Measurements from ENCODE around the gene ZNF598. TPM values are rescaled to one million over a fixed set of nuclear protein-coding genes. Genes with fewer than 3 reads are reported as not detected.

Gene ZNF598
- total and polyA plus RNA-seq, 2 of the 13 experiments (the other 11 are each of a cell fraction or from before 2014, with no cell fraction given) = 13.5 to 14.2 TPM

DNA sequence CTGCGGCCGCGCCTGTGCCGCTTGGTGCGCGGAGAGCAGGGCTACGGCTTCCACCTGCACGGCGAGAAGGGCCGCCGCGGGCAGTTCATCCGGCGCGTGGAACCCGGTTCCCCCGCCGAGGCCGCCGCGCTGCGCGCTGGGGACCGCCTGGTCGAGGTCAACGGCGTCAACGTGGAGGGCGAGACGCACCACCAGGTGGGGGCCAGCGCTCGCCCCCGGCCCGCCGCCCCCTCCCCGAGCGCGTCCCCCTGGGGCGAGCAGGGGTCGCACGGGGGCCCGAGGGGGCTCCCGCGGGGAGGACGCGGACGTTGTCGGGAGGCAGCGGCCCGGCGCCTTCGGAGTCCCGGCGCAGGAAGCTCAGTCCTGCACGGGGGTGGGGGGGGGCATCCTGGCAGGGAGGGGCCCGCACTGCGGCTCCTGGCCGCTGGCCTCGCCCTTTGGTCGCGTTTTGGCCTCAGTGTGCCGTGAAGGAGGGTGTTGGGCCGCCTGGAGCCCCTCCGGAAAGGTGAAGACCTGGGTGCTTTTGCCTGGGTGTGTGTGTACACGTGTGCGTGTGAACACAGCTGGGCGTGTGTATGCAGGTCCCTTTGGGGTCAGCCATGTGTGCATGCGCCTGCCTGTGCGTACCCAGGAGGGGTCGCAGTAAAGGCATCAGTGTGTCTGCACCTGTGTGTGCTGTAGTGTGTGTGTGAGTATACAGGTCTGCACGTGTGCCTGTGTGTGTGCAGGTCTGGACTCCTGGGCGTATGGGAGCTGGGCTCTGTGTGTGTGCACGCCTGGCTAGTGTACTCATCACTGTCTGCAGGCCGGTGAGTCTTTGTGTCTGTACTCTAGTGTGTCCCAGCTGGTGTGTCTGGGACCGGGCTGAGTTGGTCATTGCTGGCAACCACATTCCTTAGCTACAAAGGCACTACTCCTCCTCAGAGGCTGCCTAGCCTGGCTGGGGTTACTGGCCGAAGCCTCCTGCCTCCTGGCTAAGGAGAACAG, 17.7 kb upstream of the ZNF598 start (continued):
- TF ChIP-seq RAD21 (CRISPR knock-in tag; IDR thresholded peaks at IDR 0.05) (0 out of 2 replicates have a peak, but pooled peaks have one; percentile 18), MLLT10 (CRISPR knock-in tag; IDR thresholded peaks at IDR 0.05) (no peak), ZNF382 (CRISPR knock-in tag; IDR thresholded peaks at IDR 0.05; ENCODE audit: borderline replicate concordance) (no peak), SKI (IDR thresholded peaks at IDR 0.05; ENCODE audit: partially characterized antibody) (peak; percentile 44), TGIF2 (CRISPR knock-in tag; IDR thresholded peaks at IDR 0.05) (no peak), ZKSCAN8 (CRISPR knock-in tag; IDR thresholded peaks at IDR 0.05; ENCODE audit: borderline replicate concordance) (0 out of 2 replicates have a peak, but pooled peaks have one; percentile 47), PAX8 (CRISPR knock-in tag; IDR thresholded peaks at IDR 0.05; ENCODE audit: borderline replicate concordance) (no peak), MXI1 (IDR thresholded peaks at IDR 0.05; ENCODE audit: borderline replicate concordance, low read depth, low read length) (peak; percentile 79; the same call in 2 of the 3 replicates), ZNF329 (CRISPR knock-in tag; IDR thresholded peaks at IDR 0.05; ENCODE audit: low read depth) (no peak), SP1 (IDR thresholded peaks at IDR 0.05) (no peak), SP1 (CRISPR knock-in tag; IDR thresholded peaks at IDR 0.05) (no peak), STAG1 (CRISPR knock-in tag; IDR thresholded peaks at IDR 0.05) (peak; percentile 28; the same call in 1 of the 2 replicates), ZNF605 (CRISPR knock-in tag; IDR thresholded peaks at IDR 0.05) (peak; percentile 62; the same call in 1 of the 2 replicates)
- TF ChIP-seq, protein P1, sequence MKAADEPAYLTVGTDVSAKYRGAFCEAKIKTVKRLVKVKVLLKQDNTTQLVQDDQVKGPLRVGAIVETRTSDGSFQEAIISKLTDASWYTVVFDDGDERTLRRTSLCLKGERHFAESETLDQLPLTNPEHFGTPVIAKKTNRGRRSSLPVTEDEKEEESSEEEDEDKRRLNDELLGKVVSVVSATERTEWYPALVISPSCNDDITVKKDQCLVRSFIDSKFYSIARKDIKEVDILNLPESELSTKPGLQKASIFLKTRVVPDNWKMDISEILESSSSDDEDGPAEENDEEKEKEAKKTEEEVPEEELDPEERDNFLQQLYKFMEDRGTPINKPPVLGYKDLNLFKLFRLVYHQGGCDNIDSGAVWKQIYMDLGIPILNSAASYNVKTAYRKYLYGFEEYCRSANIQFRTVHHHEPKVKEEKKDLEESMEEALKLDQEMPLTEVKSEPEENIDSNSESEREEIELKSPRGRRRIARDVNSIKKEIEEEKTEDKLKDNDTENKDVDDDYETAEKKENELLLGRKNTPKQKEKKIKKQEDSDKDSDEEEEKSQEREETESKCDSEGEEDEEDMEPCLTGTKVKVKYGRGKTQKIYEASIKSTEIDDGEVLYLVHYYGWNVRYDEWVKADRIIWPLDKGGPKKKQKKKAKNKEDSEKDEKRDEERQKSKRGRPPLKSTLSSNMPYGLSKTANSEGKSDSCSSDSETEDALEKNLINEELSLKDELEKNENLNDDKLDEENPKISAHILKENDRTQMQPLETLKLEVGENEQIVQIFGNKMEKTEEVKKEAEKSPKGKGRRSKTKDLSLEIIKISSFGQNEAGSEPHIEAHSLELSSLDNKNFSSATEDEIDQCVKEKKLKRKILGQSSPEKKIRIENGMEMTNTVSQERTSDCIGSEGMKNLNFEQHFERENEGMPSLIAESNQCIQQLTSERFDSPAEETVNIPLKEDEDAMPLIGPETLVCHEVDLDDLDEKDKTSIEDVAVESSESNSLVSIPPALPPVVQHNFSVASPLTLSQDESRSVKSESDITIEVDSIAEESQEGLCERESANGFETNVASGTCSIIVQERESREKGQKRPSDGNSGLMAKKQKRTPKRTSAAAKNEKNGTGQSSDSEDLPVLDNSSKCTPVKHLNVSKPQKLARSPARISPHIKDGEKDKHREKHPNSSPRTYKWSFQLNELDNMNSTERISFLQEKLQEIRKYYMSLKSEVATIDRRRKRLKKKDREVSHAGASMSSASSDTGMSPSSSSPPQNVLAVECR (CRISPR knock-in tag; IDR thresholded peaks at IDR 0.05; ENCODE audit: borderline replicate concordance) = peak; percentile 69
- TF ChIP-seq, protein P2, sequence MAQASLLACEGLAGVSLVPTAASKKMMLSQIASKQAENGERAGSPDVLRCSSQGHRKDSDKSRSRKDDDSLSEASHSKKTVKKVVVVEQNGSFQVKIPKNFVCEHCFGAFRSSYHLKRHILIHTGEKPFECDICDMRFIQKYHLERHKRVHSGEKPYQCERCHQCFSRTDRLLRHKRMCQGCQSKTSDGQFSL (CRISPR knock-in tag; IDR thresholded peaks at IDR 0.05) = peak; percentile 86
- TF ChIP-seq, protein P3, sequence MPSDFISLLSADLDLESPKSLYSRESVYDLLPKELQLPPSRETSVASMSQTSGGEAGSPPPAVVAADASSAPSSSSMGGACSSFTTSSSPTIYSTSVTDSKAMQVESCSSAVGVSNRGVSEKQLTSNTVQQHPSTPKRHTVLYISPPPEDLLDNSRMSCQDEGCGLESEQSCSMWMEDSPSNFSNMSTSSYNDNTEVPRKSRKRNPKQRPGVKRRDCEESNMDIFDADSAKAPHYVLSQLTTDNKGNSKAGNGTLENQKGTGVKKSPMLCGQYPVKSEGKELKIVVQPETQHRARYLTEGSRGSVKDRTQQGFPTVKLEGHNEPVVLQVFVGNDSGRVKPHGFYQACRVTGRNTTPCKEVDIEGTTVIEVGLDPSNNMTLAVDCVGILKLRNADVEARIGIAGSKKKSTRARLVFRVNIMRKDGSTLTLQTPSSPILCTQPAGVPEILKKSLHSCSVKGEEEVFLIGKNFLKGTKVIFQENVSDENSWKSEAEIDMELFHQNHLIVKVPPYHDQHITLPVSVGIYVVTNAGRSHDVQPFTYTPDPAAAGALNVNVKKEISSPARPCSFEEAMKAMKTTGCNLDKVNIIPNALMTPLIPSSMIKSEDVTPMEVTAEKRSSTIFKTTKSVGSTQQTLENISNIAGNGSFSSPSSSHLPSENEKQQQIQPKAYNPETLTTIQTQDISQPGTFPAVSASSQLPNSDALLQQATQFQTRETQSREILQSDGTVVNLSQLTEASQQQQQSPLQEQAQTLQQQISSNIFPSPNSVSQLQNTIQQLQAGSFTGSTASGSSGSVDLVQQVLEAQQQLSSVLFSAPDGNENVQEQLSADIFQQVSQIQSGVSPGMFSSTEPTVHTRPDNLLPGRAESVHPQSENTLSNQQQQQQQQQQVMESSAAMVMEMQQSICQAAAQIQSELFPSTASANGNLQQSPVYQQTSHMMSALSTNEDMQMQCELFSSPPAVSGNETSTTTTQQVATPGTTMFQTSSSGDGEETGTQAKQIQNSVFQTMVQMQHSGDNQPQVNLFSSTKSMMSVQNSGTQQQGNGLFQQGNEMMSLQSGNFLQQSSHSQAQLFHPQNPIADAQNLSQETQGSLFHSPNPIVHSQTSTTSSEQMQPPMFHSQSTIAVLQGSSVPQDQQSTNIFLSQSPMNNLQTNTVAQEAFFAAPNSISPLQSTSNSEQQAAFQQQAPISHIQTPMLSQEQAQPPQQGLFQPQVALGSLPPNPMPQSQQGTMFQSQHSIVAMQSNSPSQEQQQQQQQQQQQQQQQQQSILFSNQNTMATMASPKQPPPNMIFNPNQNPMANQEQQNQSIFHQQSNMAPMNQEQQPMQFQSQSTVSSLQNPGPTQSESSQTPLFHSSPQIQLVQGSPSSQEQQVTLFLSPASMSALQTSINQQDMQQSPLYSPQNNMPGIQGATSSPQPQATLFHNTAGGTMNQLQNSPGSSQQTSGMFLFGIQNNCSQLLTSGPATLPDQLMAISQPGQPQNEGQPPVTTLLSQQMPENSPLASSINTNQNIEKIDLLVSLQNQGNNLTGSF (CRISPR knock-in tag; IDR thresholded peaks at IDR 0.05) = no peak
- TF ChIP-seq, protein P4, sequence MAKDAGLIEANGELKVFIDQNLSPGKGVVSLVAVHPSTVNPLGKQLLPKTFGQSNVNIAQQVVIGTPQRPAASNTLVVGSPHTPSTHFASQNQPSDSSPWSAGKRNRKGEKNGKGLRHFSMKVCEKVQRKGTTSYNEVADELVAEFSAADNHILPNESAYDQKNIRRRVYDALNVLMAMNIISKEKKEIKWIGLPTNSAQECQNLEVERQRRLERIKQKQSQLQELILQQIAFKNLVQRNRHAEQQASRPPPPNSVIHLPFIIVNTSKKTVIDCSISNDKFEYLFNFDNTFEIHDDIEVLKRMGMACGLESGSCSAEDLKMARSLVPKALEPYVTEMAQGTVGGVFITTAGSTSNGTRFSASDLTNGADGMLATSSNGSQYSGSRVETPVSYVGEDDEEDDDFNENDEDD (CRISPR knock-in tag; IDR thresholded peaks at IDR 0.05; ENCODE audit: borderline replicate concordance) = no peak; the same call in 1 of the 2 replicates

Measured in HepG2 (cell line).